A549 (cell line): ENCODE measurements around the gene VPS54.

ENCODE experiments used
- CBX2 ChIP-seq: fragments of 200-600 bp; sonication (generic); IDR thresholded peaks from 2 replicates; pipeline ENCODE4 v1.6.1; 2016; ENCODE audit warnings: low read depth, mild to moderate bottlenecking, borderline replicate concordance
- CEBPB ChIP-seq, 2 experiments: fragments of >200 bp in 1 of 2; sonication (Bioruptor Twin) in 1 of 2; formaldehyde crosslinking in 1 of 2; IDR thresholded peaks; 2 replicates each; pipeline ENCODE4 v1.6.1; 2012 to 2016
- CTCF ChIP-seq: fragments of >200 bp; sonication (Bioruptor Twin); formaldehyde crosslinking; IDR thresholded peaks from 3 replicates; pipeline ENCODE4 v1.5.1; 2016

GRCh38 chr2:64023485-64024258 is 4.4 kb upstream of the VPS54 start:
- TF ChIP-seq CTCF (no peak), CBX2 (no peak), CEBPB (IDR thresholded peaks at IDR 0.05) (no peak)
